ENCODE results near the gene ASAH2.

DNA sequence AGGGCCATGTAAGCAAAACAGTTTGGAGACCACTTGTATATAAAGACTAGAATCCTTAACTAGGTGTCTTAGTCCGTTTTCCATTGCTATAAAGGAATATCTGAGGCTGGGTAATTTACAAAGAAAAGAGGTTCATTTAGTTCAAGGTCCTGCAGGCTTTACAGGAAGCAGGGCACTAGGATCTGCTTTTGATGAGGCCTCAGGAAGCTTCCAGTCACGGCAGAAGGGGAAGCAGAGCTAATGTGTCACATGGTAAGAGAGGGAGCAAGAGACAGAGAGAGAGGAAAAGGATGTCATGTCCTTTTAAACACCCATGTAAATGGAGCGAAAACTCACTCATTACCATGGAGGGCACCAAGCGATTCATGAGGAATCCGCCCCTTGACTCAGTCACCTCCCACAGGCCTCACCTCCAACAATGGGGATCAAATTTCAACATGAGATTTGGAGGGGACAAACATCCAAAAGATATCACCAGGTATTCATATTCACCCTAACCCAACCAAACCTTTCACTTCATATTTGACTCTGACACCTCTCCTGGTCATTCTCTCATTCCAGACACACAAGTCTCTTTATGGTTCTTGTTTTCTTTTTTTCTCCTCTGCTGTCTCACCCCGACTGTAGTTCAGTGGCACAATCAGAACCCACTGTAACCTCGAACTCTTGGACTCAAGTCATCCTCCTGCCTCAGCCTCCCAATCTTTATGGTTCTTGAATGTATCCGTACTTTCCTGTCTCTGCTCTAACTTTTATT is 30.1 kb upstream of the ASAH2 start:
- TF ChIP-seq, protein P1, sequence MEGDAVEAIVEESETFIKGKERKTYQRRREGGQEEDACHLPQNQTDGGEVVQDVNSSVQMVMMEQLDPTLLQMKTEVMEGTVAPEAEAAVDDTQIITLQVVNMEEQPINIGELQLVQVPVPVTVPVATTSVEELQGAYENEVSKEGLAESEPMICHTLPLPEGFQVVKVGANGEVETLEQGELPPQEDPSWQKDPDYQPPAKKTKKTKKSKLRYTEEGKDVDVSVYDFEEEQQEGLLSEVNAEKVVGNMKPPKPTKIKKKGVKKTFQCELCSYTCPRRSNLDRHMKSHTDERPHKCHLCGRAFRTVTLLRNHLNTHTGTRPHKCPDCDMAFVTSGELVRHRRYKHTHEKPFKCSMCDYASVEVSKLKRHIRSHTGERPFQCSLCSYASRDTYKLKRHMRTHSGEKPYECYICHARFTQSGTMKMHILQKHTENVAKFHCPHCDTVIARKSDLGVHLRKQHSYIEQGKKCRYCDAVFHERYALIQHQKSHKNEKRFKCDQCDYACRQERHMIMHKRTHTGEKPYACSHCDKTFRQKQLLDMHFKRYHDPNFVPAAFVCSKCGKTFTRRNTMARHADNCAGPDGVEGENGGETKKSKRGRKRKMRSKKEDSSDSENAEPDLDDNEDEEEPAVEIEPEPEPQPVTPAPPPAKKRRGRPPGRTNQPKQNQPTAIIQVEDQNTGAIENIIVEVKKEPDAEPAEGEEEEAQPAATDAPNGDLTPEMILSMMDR (IDR thresholded peaks at IDR 0.05), result no peak
- no peak for TF ChIP-seq POLR2A (IDR thresholded peaks at IDR 0.05)
